GM18517 (cell line): ENCODE results near the gene ALOX12.

Source experiments
- ATAC-seq: cut with Tn5 transposase; IDR thresholded peaks from one replicate; pipeline ENCODE4 v1.9.1; 2021; ENCODE audit warnings: mild to moderate bottlenecking, moderate library complexity; ENCODE audit not compliant: unreplicated experiment

The ALOX12 gene

DNA sequence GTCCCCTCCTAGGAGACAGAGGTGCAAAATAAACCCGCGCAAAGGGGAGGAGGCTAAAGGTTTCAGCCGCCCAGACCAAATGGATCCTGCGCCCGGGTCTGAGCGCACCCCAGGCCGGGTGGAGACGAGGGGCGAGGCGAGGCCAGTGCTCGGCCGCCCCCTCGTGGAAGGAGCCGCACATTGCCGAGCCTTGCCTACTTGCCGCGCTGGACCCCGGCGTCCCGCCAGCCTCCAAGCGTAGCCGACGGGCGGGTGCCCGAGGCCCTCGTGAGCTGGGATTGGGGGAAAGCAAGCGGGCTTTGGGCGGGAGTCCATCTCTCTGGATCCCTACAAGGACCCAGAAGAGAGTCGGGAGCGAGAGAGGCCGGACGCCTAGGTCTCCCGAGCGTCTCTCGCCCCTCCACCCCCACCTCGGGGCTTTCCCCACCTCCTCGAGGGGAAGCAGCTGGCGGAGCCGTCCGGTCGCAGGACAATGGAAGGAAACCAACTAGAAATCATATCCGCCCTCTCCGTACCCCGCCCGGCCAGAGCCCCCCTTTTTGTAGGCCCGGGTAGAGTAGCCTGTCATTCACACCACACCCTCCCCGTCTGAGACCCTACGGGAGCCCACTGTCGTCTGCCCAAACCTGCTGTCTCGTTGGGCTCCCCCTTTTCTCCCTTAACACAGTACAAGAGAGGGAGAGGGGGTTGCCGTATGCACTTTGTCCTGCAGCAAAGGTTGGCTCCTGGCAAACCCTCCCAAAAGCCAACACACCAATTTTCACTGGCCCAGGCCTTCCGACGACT is 26.3 kb downstream of the ALOX12 start:
- ATAC-seq = no peak

DNA sequence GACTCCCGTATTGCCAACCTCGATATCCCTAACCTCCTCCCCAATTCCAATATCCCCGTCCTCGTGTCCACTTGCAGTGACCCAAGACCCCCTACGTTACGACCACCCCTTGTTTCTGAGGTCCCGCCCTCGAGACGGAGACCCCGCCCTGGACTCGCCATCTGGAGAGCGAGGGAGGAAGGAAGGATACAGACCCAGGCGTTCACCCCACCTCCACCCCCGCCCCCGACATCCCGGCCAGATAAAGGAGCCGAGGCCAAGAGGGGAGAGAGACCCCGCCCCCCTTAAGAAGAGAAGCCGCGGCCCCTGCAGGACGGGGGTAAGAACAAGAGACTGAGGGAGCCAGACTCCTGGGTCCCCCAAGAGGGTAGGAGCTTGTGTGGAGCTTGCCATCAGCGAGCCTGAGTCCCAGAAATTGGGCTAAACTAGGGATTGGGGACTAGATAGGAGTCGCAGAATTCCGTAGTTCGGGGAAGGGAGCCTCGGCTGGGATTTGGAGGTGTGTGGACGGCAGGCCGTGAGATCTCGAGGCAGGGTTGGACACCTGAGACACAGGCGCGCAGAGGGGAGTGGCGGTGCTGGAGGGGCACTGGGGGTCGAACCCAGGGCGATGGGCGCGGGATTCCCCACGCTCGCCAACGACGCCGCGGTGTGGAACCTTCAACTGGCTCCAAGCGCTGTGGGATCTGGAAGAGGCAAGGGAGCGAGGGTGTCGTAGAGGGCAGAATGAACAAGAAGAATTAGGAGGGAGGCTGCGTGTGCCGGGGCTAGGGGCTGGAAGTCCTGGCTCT is 27.1 kb downstream of the ALOX12 start, which contains the start of gene BCL6B:
Gene BCL6B (plus strand): TSS at position 270 of the 791 bp plus-strand sequence. CDS start 622 bp downstream, outside the sequence.
- no peak for ATAC-seq

- ATAC-seq = no peak
Measured at GRCh38 chr17:7023576-7024401, 27.9 kb downstream of the ALOX12 start.

DNA sequence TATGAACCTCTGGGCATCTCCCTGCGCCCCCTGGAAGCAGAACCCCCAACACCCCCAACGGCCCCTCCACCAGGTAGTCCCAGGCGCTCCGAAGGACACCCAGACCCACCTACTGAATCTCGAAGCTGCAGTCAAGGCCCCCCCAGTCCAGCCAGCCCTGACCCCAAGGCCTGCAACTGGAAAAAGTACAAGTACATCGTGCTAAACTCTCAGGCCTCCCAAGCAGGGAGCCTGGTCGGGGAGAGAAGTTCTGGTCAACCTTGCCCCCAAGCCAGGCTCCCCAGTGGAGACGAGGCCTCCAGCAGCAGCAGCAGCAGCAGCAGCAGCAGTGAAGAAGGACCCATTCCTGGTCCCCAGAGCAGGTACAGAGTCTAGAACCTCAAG is 28.5 kb downstream of the ALOX12 start:
- ATAC-seq = no peak

DNA sequence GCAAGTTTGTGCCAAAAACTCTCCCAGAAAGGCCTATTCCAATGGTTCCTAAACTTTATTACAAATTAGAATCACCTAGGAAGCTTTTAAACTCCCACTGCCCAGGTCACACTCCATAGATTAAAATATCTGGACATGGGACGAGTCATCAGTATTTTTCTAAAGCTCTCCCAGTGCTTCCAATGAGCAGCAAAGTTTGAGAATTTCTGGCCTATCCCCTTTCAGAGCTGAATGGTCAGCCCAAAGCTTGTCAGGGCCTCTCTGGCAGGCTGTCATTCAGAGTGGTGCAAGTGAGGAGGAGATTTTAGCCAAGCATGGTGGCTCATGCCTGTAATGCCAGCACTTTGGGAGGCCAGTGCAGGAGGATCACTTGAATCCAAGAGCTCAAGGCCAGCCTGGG is 29.4 kb downstream of the ALOX12 start:
- no peak for ATAC-seq

- no peak for ATAC-seq
Measured at GRCh38 chr17:7026471-7027115, 30.7 kb downstream of the ALOX12 start.

GRCh38 chr17:7027335-7027734 is 31.5 kb downstream of the ALOX12 start:
- no peak for ATAC-seq

GRCh38 chr17:7029096-7029495 is 33.2 kb downstream of the ALOX12 start:
- no peak for ATAC-seq

DNA sequence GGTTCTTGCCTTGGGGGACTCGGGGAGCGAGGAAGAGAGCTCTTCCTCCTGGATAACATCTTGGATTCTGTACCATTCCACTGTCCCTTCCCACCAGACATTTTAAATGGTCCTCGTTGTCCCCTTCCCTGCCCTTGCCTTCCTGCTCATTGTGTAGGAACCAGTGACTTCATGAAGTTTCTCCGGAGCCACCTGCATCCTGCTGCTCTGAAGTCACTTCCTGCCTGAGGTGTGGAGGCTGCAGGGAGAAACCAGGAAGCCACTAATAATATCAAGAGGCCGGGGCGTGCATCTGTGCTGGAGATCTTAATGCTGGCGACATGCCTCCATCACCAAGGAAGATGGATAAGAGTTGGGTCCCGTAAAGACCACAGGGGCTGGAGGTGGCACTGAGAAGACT is 33.8 kb downstream of the ALOX12 start:
- no peak for ATAC-seq

DNA sequence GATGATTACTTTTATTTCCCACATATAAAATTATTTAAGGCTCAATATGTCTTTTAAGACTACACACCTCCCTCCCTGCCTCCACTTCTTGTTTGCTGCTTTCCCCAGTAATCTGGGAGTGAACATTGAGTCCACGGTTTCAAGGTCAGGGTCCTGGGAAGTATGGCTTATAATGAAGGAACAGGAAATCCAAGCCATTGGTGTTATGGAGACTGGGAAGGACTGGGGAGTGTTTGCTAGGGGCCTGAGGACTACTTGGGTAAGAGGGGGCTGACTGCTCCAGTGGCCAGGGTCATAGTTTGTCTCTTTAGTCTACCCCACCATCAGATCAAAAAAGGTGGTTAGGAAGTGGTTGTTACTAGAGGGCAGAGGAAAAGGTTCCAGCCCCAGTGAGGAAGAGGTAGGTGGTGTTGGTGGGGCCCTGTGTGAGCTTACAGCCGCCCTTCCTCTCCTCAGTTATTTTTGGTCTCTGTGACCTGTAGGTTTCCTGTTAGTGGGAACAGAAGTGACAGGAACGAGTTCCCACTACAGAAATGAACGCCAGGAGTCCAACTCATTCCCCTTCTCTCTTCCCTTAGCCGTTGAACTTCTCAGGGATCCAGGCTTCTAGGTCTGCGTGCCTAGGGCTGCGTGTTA is 39.2 kb downstream of the ALOX12 start:
- peak; percentile 5 for ATAC-seq

- ATAC-seq = peak; percentile 86
Measured at GRCh38 chr17:7035591-7036368, 39.9 kb downstream of the ALOX12 start, which contains the start of gene SLC16A13. Gene SLC16A13, plus strand, starts transcription at chr17:7036015. Its CDS starts 368 bp downstream, at chr17:7036383.

DNA sequence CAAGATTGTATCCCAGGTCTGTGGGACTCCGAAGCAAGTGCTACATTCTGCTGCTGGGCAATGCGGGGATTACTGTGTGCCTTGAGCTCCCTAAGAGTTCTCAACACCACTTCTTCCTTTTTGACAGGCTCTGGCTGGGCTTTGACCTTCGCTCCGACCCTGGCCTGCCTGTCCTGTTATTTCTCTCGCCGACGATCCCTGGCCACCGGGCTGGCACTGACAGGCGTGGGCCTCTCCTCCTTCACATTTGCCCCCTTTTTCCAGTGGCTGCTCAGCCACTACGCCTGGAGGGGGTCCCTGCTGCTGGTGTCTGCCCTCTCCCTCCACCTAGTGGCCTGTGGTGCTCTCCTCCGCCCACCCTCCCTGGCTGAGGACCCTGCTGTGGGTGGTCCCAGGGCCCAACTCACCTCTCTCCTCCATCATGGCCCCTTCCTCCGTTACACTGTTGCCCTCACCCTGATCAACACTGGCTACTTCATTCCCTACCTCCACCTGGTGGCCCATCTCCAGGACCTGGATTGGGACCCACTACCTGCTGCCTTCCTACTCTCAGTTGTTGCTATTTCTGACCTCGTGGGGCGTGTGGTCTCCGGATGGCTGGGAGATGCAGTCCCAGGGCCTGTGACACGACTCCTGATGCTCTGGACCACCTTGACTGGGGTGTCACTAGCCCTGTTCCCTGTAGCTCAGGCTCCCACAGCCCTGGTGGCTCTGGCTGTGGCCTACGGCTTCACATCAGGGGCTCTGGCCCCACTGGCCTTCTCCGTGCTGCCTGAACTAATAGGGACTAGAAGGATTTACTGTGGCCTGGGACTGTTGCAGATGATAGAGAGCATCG is 42.4 kb downstream of the ALOX12 start:
- ATAC-seq = no peak

GRCh38 chr17:7039832-7040231 is 44.0 kb downstream of the ALOX12 start:
- ATAC-seq = no peak

- no peak for ATAC-seq
Measured at GRCh38 chr17:7041607-7042500, 46.0 kb downstream of the ALOX12 start.

- ATAC-seq = no peak
Measured at GRCh38 chr17:7042501-7043181, 46.8 kb downstream of the ALOX12 start.

GRCh38 chr17:7043182-7043496 is 47.3 kb downstream of the ALOX12 start:
- no peak for ATAC-seq
